ENCODE data around the gene FNIP2.

The FNIP2 gene

DNA sequence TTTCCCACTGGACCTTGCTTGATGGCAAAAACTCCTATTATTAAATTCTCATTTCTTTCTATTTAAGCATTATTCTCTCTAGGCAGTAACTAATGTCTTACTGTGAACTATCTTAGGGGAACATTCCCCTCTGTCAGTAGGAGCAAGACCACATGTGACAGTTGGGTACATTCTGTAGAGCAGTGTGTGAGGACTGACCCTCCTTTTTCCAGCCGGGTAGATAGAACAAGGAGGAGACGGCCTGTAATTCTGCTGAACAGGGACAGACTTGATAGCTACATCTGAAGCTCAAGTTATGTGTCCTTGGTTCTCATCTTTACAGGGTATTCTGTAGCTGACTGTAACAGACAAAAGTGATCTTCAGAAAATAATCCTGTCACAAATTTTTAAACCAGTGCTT lies 43.3 kb downstream of the FNIP2 start:
- TF ChIP-seq, protein P1, sequence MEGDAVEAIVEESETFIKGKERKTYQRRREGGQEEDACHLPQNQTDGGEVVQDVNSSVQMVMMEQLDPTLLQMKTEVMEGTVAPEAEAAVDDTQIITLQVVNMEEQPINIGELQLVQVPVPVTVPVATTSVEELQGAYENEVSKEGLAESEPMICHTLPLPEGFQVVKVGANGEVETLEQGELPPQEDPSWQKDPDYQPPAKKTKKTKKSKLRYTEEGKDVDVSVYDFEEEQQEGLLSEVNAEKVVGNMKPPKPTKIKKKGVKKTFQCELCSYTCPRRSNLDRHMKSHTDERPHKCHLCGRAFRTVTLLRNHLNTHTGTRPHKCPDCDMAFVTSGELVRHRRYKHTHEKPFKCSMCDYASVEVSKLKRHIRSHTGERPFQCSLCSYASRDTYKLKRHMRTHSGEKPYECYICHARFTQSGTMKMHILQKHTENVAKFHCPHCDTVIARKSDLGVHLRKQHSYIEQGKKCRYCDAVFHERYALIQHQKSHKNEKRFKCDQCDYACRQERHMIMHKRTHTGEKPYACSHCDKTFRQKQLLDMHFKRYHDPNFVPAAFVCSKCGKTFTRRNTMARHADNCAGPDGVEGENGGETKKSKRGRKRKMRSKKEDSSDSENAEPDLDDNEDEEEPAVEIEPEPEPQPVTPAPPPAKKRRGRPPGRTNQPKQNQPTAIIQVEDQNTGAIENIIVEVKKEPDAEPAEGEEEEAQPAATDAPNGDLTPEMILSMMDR (IDR thresholded peaks at IDR 0.05; ENCODE audit: low read depth, low read length, missing control alignments): no peak
- no peak for DNase-seq (ENCODE audit: extremely low read depth, low read depth)

DNA sequence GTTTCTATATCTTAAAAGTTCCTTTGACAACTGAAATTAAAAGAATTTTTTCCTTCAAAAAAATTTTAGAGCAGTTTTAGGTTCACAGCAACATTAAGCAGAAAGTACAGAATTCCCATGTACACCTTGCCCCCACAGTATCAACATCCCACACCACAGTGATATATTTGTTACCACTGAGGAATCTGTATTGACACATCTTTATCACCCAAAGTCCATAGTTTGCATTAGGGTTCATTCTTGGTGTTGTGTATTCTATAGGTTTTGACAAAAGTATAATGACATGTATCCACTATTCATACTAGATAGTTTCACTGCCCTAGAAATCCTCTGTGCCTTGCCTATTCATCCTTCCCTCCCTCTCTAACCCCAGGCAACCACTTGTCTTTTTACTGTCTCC lies 43.7 kb downstream of the FNIP2 start:
- TF ChIP-seq, protein P1 (IDR thresholded peaks at IDR 0.05; ENCODE audit: low read depth, low read length, missing control alignments): no peak
- DNase-seq (ENCODE audit: extremely low read depth, low read depth): no peak
- no peak overlapping the region for H3K4me3 ChIP-seq (replicated peaks; ENCODE audit: low read depth, low read length)

More for the DNA sequence above, 43.3 kb downstream of the FNIP2 start:
- H3K4me3 ChIP-seq (replicated peaks; ENCODE audit: low read depth, low read length): no peak overlapping the region

DNA sequence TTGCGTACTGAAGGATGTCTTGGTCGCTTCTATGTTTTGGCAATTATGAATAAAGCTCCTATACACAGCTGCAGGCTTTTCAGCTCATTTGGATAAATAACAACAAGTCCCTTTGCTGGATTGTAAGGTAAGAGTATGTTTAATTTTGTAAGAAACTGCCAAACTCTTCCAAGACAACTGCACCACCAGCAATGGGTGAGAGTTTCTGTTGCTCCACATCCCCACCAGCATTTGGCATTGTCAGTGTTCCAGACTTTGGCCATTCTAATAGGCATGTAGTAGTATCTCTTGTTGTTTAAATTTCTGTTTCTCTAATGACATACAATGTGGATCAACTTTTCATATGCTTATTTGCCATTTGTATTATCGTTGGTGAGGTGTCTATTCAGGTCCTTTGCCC lies 44.3 kb downstream of the FNIP2 start:
- TF ChIP-seq, protein P1 (IDR thresholded peaks at IDR 0.05; ENCODE audit: low read depth, low read length, missing control alignments): no peak
- DNase-seq (ENCODE audit: extremely low read depth, low read depth): no peak
- no peak overlapping the region for H3K4me3 ChIP-seq (replicated peaks; ENCODE audit: low read depth, low read length)

DNA sequence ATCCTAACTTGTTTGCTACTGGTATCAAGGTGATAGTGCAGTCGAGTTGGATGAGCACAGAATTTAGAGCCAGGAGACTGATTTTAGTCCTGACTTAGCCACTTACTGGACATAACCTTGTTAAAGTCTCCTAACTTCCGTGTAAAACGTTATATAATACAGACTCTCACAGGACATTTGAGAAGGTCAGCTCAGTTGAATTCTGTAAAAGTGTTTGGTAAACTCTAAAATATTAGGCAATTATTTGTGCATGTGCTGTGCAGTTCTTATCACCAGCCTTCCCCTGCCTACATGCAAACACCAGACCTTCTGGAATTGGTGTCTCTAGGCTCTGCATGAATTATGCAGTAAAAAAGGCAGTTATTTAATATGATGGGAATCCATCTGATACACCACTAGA lies 45.4 kb downstream of the FNIP2 start:
- TF ChIP-seq, protein P1 (IDR thresholded peaks at IDR 0.05; ENCODE audit: low read depth, low read length, missing control alignments): no peak
- DNase-seq (ENCODE audit: extremely low read depth, low read depth): no peak
- no peak overlapping the region for H3K4me3 ChIP-seq (replicated peaks; ENCODE audit: low read depth, low read length)

DNA sequence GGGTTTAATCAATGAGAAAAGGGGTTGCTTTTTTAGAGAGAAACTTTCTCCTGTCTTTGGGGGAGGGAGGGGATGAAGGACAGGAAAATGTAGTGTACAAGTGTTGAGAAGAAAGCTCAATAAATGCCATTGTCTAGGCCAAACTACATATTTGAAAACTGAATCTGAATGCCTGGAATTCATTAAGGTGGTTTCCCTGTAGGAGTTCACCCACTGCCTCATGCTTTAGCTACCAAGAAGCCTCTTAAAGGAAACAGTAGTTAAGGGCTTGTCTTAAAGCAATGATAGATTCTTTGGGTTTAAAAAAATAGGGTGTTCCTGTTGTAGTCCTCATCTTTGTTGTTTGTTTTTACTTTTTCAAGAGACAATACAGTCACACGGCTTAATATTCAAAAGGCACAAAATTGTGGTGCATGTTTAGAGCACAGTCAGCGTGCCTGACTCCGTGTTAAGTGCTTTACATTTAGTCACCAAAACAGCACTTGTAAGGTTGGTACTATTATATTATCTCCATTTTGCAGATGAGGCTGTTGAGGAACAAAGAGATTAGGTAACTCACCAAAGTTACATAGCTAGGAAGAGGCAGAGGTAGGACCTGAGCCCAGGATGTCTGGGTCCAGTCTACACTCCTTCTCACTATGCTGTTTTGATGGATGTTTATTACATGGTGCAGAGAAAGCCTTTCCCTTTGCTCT lies 46.0 kb downstream of the FNIP2 start:
- TF ChIP-seq, protein P1 (IDR thresholded peaks at IDR 0.05; ENCODE audit: low read depth, low read length, missing control alignments): no peak
- no peak for DNase-seq (ENCODE audit: extremely low read depth, low read depth)
- no peak overlapping the region for H3K4me3 ChIP-seq (replicated peaks; ENCODE audit: low read depth, low read length)

DNA sequence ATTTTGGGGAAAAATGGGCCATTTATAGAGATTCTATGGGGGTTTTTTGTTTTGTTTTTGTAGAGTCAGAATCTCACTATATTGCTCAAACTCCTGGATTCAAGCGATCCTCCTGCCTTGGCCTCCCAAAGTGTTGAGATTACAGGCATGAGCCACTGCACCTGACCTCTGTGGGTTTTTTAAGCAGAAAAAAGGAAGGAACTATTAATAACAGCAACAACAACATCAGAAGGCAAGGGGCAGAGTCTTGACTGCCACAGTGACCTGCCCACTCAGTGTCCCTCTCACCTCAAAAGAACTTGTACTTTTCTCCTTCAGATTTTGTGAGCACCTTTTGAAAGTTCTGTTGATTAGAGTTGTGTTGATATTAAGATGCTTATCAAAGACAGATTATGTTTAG lies 48.1 kb downstream of the FNIP2 start:
- TF ChIP-seq, protein P1 (IDR thresholded peaks at IDR 0.05; ENCODE audit: low read depth, low read length, missing control alignments): no peak
- no peak for DNase-seq (ENCODE audit: extremely low read depth, low read depth)
- H3K4me3 ChIP-seq (replicated peaks; ENCODE audit: low read depth, low read length): no peak overlapping the region

Data from HFF-Myc (cell line).